Mammary epithelial cell (primary cell): ENCODE results near the gene TSPAN18.

Experiments used
- EZH2 ChIP-seq: IDR thresholded peaks from 2 replicates; pipeline ENCODE4 v1.6.1; 2012; ENCODE audit warnings: low read length, inconsistent platforms, borderline replicate concordance
- TF ChIP-seq, protein P1 (sequence below), 2 donors: IDR thresholded peaks in 1 of 2; conservative IDR thresholded peaks in 1 of 2; 2 replicates each; pipeline ENCODE4 v1.5.1; 2011 to 2012; ENCODE audit warnings: inconsistent platforms in 2 of 2, low read length in 2 of 2, mild to moderate bottlenecking in 2 of 2, control low read depth in 1 of 2, low read depth in 1 of 2; ENCODE audit not compliant: insufficient read depth in 1 of 2; ENCODE audit errors: extremely low read depth in 1 of 2

DNA sequence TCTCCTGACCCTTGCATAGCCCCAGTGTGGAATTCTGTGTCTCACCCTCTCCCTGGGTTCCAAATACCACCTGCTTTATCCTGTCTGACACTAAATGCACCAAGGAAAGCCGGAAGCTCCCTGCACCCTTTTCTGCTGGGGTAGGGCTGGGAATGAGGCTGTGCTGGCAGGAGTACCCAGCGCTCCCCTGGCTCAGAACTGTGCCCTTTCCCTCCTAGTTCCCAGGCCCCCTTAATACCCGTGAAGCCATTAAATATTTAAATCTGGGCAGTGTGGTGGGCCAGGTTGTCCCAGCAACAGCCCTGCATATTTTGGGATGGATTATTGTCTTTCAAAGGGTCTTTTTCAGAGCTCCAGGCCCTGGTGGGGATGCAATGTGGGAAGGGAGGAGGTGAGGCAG, 160.9 kb downstream of the TSPAN18 start:
- TF ChIP-seq, protein P1, sequence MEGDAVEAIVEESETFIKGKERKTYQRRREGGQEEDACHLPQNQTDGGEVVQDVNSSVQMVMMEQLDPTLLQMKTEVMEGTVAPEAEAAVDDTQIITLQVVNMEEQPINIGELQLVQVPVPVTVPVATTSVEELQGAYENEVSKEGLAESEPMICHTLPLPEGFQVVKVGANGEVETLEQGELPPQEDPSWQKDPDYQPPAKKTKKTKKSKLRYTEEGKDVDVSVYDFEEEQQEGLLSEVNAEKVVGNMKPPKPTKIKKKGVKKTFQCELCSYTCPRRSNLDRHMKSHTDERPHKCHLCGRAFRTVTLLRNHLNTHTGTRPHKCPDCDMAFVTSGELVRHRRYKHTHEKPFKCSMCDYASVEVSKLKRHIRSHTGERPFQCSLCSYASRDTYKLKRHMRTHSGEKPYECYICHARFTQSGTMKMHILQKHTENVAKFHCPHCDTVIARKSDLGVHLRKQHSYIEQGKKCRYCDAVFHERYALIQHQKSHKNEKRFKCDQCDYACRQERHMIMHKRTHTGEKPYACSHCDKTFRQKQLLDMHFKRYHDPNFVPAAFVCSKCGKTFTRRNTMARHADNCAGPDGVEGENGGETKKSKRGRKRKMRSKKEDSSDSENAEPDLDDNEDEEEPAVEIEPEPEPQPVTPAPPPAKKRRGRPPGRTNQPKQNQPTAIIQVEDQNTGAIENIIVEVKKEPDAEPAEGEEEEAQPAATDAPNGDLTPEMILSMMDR (conservative IDR thresholded peaks at IDR 0.05 in 1 of 2, IDR thresholded peaks at IDR 0.05 in 1 of 2; ENCODE audit: extremely low read depth in 1 of 2, insufficient read depth in 1 of 2, low read depth in 1 of 2, low read length in 2 of 2) = no peak
- TF ChIP-seq EZH2 = no peak
